Keratinocyte (primary cell): Measurements from ENCODE around the gene NDRG4. TPM values are rescaled to one million over a fixed set of nuclear protein-coding genes. Genes with fewer than 3 reads are reported as not detected.

Source experiments
- DNase-seq: peaks from one replicate; pipeline ENCODE4 v3.0.0-alpha.2; 2011; ENCODE audit warnings: low read depth, missing footprints, low spot score
- FAIRE-seq: peaks from 2 replicates; lab custom pipeline; 2011; peaks lifted over from hg19 to GRCh38; lab: Jason Lieb, UNC
- H2AFZ ChIP-seq: 2 replicates; pipeline ENCODE4 v1.6.0; 2012; ENCODE audit warnings: low read length, control low read depth, inconsistent platforms; ENCODE audit not compliant: control insufficient read depth
- H3K27ac ChIP-seq: 2 replicates; pipeline ENCODE4 v1.5.1; 2011; ENCODE audit warnings: low read length; ENCODE audit not compliant: control insufficient read depth, insufficient read depth
- H3K27me3 ChIP-seq: 3 replicates; pipeline ENCODE4 v1.6.0; 2011; ENCODE audit warnings: low read length; ENCODE audit not compliant: control insufficient read depth, insufficient read depth; ENCODE audit errors: extremely low read depth
- H3K36me3 ChIP-seq, 2 experiments: 2 replicates in 1 of 2; 3 replicates in 1 of 2; pipeline ENCODE4 v1.5.1; 2011; ENCODE audit warnings: low read length in 2 of 2, mild to moderate bottlenecking in 1 of 2; ENCODE audit not compliant: control insufficient read depth in 2 of 2, insufficient read depth in 2 of 2; ENCODE audit errors: extremely low read depth in 1 of 2
- H3K4me1 ChIP-seq: 3 replicates; pipeline ENCODE4 v1.5.1; 2011; ENCODE audit warnings: low read length; ENCODE audit not compliant: control insufficient read depth, insufficient read depth; ENCODE audit errors: extremely low read depth
- H3K4me2 ChIP-seq: 3 replicates; pipeline ENCODE4 v1.6.0; 2011; ENCODE audit warnings: low read depth, low read length; ENCODE audit not compliant: control insufficient read depth, insufficient read depth; ENCODE audit errors: extremely low read depth
- H3K4me3 ChIP-seq, 3 experiments: fragments of 200-600 bp in 1 of 3; sonication (generic) in 1 of 3; 2 replicates in 2 of 3; 3 replicates in 1 of 3; pipeline ENCODE4 v1.5.1; 2011 to 2016; ENCODE audit warnings: low read length in 3 of 3, mild to moderate bottlenecking in 3 of 3, control low read depth in 2 of 3, inconsistent platforms in 1 of 3, low read depth in 1 of 3, mixed read lengths in 1 of 3, mixed run types in 1 of 3, moderate library complexity in 1 of 3; ENCODE audit not compliant: control insufficient read depth in 2 of 3, insufficient read depth in 2 of 3; ENCODE audit errors: extremely low read depth in 1 of 3
- H3K79me2 ChIP-seq: 2 replicates; pipeline ENCODE4 v1.6.0; 2012; ENCODE audit warnings: low read length; ENCODE audit not compliant: control insufficient read depth, insufficient read depth
- H3K9ac ChIP-seq: 3 replicates; pipeline ENCODE4 v1.6.0; 2011; ENCODE audit warnings: low read length; ENCODE audit not compliant: control insufficient read depth, insufficient read depth; ENCODE audit errors: extremely low read depth
- H3K9me1 ChIP-seq: 3 replicates; pipeline ENCODE4 v1.6.0; 2011; ENCODE audit warnings: low read length; ENCODE audit not compliant: control insufficient read depth, insufficient read depth; ENCODE audit errors: extremely low read depth
- H3K9me3 ChIP-seq: 2 replicates; pipeline ENCODE4 v1.5.1; 2012; ENCODE audit warnings: low read depth, low read length; ENCODE audit not compliant: control insufficient read depth
- H4K20me1 ChIP-seq: 3 replicates; pipeline ENCODE4 v1.6.0; 2011; ENCODE audit warnings: low read length; ENCODE audit not compliant: control insufficient read depth, insufficient read depth; ENCODE audit errors: extremely low read depth
- EZH2 ChIP-seq: IDR thresholded peaks from one replicate; pipeline ENCODE4 v1.6.1; 2012; ENCODE audit warnings: inconsistent platforms, mild to moderate bottlenecking, low read length, moderate library complexity
- dilution Hi-C: fragments of 300-500 bp; cut with MboI; formaldehyde crosslinking; loops from one replicate; pipeline ENCODE4 v1.7.0; 2020; ENCODE audit warnings: low sequenced_read_pairs; ENCODE audit not compliant: extremely low pct_ligation_motif_present
- polyA plus RNA-seq, 5 experiments: library from polyadenylated mRNA; depleted of rRNA in 3 of 5; stranded (reverse) in 3 of 5; stranded (forward) in 1 of 5; unstranded in 1 of 5; fragments of >200 nt; gene quantifications; 1 replicate in 1 of 5; 2 replicates in 3 of 5; 3 replicates in 1 of 5; pipeline versions ENCODE4 v1.2.1 to v1.2.3, GENCODE V29; 2011 to 2012; ENCODE audit warnings: missing spikeins in 2 of 5, low read depth in 1 of 5, low replicate concordance in 1 of 5
- TF ChIP-seq, protein P1 (sequence below), 3 experiments: IDR thresholded peaks in 1 of 3; conservative IDR thresholded peaks in 1 of 3; optimal IDR thresholded peaks in 1 of 3; 2 replicates in 2 of 3; 3 replicates in 1 of 3; pipeline versions ENCODE3 to v1.5.1; 2011; ENCODE audit warnings: low read length in 3 of 3, mild to moderate bottlenecking in 3 of 3, moderate library complexity in 2 of 3, control low read depth in 1 of 3, inconsistent platforms in 1 of 3; ENCODE audit not compliant: insufficient read depth in 2 of 3; ENCODE audit errors: extremely low read depth in 1 of 3

Gene NDRG4
- polyA plus RNA-seq, 1 donor (not counting 4 experiments of a cell fraction or from before 2014, with no cell fraction given): 1.1 TPM

DNA sequence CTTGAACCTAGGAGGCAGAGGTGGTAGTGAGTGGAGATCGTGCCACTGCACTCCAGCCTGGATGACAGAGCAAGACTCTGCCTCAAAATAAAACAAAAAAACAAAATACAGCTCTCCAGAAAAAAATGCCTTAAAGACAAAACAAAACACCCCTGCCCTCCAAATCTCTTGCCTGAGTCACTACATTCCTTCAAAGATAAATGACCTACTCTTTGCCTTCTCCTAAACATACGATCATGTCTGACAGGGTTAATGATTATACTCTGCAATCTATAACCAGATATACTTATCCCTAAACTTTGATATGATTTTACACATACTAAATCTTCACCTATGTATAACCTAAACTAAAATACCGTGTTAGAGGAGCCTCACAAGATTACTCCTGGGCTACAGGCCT lies 13.9 kb downstream of the NDRG4 start:
- TF ChIP-seq, protein P1, sequence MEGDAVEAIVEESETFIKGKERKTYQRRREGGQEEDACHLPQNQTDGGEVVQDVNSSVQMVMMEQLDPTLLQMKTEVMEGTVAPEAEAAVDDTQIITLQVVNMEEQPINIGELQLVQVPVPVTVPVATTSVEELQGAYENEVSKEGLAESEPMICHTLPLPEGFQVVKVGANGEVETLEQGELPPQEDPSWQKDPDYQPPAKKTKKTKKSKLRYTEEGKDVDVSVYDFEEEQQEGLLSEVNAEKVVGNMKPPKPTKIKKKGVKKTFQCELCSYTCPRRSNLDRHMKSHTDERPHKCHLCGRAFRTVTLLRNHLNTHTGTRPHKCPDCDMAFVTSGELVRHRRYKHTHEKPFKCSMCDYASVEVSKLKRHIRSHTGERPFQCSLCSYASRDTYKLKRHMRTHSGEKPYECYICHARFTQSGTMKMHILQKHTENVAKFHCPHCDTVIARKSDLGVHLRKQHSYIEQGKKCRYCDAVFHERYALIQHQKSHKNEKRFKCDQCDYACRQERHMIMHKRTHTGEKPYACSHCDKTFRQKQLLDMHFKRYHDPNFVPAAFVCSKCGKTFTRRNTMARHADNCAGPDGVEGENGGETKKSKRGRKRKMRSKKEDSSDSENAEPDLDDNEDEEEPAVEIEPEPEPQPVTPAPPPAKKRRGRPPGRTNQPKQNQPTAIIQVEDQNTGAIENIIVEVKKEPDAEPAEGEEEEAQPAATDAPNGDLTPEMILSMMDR (optimal IDR thresholded peaks at IDR 0.05 in 1 of 3, IDR thresholded peaks at IDR 0.05 in 1 of 3, conservative IDR thresholded peaks at IDR 0.05 in 1 of 3; ENCODE audit: extremely low read depth in 1 of 3, insufficient read depth in 2 of 3, low read length in 3 of 3): no peak
- TF ChIP-seq EZH2: no peak
- Histone ChIP-seq H3K9ac (no peak overlapping the region), H3K4me2 (no peak overlapping the region), H3K4me1 (peaks cover 14% of the 10 kb centered on the region), H3K36me3 (peaks cover 8 to 21% of the 10 kb centered on the region in 2 experiments), H3K4me3 (no peak overlapping the region), H4K20me1 (peaks cover 11% of the 10 kb centered on the region), H3K27ac (no peak overlapping the region), H3K9me3 (no peaks in the 10 kb centered on the region), H3K9me1 (no peaks in the 10 kb centered on the region), H3K79me2 (no peaks in the 10 kb centered on the region), H3K27me3 (no peaks in the 10 kb centered on the region), H2AFZ (no peak overlapping the region)
- FAIRE-seq: no peak
- no peak for DNase-seq
- dilution Hi-C loops: no loop called here

DNA sequence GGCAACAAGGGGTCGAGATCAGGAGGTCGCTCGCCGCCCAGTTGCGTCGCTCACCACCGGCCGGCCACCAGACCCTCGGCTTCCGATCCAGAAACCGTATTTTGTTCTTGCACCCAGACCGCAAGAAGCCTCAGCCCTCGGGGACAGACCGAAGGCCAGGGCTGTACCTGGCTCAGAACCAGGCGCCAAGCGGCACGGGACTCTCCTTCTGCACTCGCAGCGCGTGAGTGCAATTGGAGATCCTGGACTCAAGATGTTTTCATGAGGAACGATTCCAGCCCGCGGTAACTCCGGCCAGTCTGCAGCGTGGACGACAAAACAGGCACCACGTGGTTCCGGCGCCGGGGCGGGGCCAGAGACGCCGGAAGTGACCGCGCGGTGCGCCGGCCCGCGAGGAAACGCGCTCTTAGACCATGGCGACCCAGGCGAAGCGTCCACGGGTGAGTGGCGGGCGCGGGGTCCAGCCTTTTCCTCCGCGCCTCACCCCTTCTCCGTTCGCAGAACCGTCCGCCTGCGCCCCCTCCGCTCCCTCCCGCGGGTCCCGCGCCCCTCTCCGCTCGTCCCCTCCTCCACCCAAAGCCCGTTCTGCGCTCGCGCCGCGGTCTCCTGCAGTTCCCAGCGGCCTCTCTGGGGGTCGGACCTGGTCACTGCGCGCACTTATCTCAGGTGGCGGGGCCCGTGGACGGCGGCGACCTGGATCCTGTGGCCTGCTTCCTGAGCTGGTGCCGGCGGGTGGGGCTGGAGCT lies 15.4 kb downstream of the NDRG4 start, which contains the start of gene SETD6:
Gene SETD6 (plus strand): TSS at position 393 of the 746 bp plus-strand sequence. CDS start 21 bp downstream, at position 414.
- no peaks in the 10 kb centered on the region for H3K27me3 ChIP-seq
- TF ChIP-seq EZH2: no peak
- TF ChIP-seq, protein P1 (optimal IDR thresholded peaks at IDR 0.05 in 1 of 3, IDR thresholded peaks at IDR 0.05 in 1 of 3, conservative IDR thresholded peaks at IDR 0.05 in 1 of 3; ENCODE audit: extremely low read depth in 1 of 3, insufficient read depth in 2 of 3, low read length in 3 of 3): peak in 1 of 3 experiments; percentile 24
- no peaks in the 10 kb centered on the region for H3K9me3 ChIP-seq
- peak within 1 kb of the TSS; percentile 66 to 91 (median 78) for H3K4me3 ChIP-seq
- DNase-seq: peak; percentile 25
- dilution Hi-C loops: no loop called here
- peak within 1 kb of the TSS; percentile 82 for H3K9ac ChIP-seq
- H3K79me2 ChIP-seq: no peaks in the 10 kb centered on the region
- FAIRE-seq: no peak
- peaks cover 11% of the 10 kb centered on the region for H4K20me1 ChIP-seq
- H3K4me2 ChIP-seq: peak within 1 kb of the TSS; percentile 87
- H3K4me1 ChIP-seq: peaks cover 14% of the 10 kb centered on the region
- no peaks in the 10 kb centered on the region for H3K9me1 ChIP-seq
- H2AFZ ChIP-seq: peak within 1 kb of the TSS; percentile 87
- H3K27ac ChIP-seq: peak within 1 kb of the TSS; percentile 74
- H3K36me3 ChIP-seq: peaks cover 9 to 30% of the 10 kb centered on the region in 2 experiments
